GM19193 (cell line): ENCODE data around the gene AHDC1.

Experiments used
- POLR2A ChIP-seq: IDR thresholded peaks from 4 replicates; pipeline ENCODE4 v1.6.1; 2011; ENCODE audit not compliant: insufficient read depth, insufficient read length; ENCODE audit errors: extremely low read depth

The AHDC1 gene

GRCh38 chr1:27562021-27562420, 41.9 kb downstream of the AHDC1 start:
- no peak for TF ChIP-seq POLR2A

- TF ChIP-seq POLR2A, result no peak
Measured at GRCh38 chr1:27561124-27561899, 42.6 kb downstream of the AHDC1 start.

GRCh38 chr1:27560268-27561123, 43.4 kb downstream of the AHDC1 start:
- no peak for TF ChIP-seq POLR2A

- no peak for TF ChIP-seq POLR2A
Measured at GRCh38 chr1:27559466-27560030, 44.4 kb downstream of the AHDC1 start.

- no peak for TF ChIP-seq POLR2A
Measured at GRCh38 chr1:27557596-27558340, 46.2 kb downstream of the AHDC1 start.

GRCh38 chr1:27556781-27557595, 47.0 kb downstream of the AHDC1 start:
- TF ChIP-seq POLR2A, result no peak

GRCh38 chr1:27556435-27556780, 47.5 kb downstream of the AHDC1 start:
- TF ChIP-seq POLR2A, result no peak

GRCh38 chr1:27555700-27556424, 48.1 kb downstream of the AHDC1 start:
- TF ChIP-seq POLR2A, result peak; percentile 10

GRCh38 chr1:27554759-27555699, 48.9 kb downstream of the AHDC1 start:
- TF ChIP-seq POLR2A, result no peak

GRCh38 chr1:27554293-27554692, 49.7 kb downstream of the AHDC1 start:
- no peak for TF ChIP-seq POLR2A

GRCh38 chr1:27552911-27553420, 51.0 kb downstream of the AHDC1 start:
- no peak for TF ChIP-seq POLR2A

- no peak for TF ChIP-seq POLR2A
Measured at GRCh38 chr1:27551953-27552312, 52.0 kb downstream of the AHDC1 start.
